Measurements from ENCODE around the gene EPO. TPM values are rescaled to one million over a fixed set of nuclear protein-coding genes. Genes with fewer than 3 reads are reported as not detected.
A peak's percentile ranks its signal among the peaks of the same experiment; 100 is the strongest.

EPO gene
- total and polyA plus RNA-seq, 10 donors: 0.06 to 0.42 (median 0.19) TPM; not detected in 6

GRCh38 chr7:100686201-100686821, 34.0 kb upstream of the EPO start:
- Histone ChIP-seq H3K36me3 (peaks cover 0 to 89% (median 78%) of the 10 kb centered on the region in 6 donors), H3K27ac (no peak overlapping the region), H3K9me3 (no peaks in the 10 kb centered on the region), H3K4me3 (no peak overlapping the region), H3K4me1 (peaks cover 17 to 40% (median 26%) of the 10 kb centered on the region in 6 donors), H3K27me3 (replicated peaks in 1 of 7) (no peaks in the 10 kb centered on the region)
- no peak for DNase-seq
- intact Hi-C loops (cut with DNase I; ENCODE audit: low total_unique reads): no loop called here
- WGBS, 5 donors: 85 to 90% (median 89%) methylated on average over 32 to 33 of the region's 33 CpGs
- TF ChIP-seq POLR2AphosphoS5 (IDR thresholded peaks at IDR 0.05): peak in 2 of 3 donors; percentile 17 to 39
- TF ChIP-seq, protein P1, sequence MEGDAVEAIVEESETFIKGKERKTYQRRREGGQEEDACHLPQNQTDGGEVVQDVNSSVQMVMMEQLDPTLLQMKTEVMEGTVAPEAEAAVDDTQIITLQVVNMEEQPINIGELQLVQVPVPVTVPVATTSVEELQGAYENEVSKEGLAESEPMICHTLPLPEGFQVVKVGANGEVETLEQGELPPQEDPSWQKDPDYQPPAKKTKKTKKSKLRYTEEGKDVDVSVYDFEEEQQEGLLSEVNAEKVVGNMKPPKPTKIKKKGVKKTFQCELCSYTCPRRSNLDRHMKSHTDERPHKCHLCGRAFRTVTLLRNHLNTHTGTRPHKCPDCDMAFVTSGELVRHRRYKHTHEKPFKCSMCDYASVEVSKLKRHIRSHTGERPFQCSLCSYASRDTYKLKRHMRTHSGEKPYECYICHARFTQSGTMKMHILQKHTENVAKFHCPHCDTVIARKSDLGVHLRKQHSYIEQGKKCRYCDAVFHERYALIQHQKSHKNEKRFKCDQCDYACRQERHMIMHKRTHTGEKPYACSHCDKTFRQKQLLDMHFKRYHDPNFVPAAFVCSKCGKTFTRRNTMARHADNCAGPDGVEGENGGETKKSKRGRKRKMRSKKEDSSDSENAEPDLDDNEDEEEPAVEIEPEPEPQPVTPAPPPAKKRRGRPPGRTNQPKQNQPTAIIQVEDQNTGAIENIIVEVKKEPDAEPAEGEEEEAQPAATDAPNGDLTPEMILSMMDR (IDR thresholded peaks at IDR 0.05 in 8 of 11, conservative IDR thresholded peaks at IDR 0.05 in 3 of 11): no peak
- TF ChIP-seq POLR2A (IDR thresholded peaks at IDR 0.05): no peak

GRCh38 chr7:100686822-100687211, 33.5 kb upstream of the EPO start:
- intact Hi-C loops (cut with DNase I; ENCODE audit: low total_unique reads): no loop called here
- H3K27ac ChIP-seq: no peak overlapping the region
- WGBS, 5 donors: 92 to 96% (median 93%) methylated on average over 15 to 17 of the region's 17 CpGs
- no peaks in the 10 kb centered on the region for H3K27me3 ChIP-seq (replicated peaks in 1 of 7)
- H3K4me1 ChIP-seq: peaks cover 22 to 41% (median 31%) of the 10 kb centered on the region in 6 donors
- DNase-seq: no peak
- TF ChIP-seq POLR2AphosphoS5 (IDR thresholded peaks at IDR 0.05) (peak in 1 of 3 donors; percentile 3), POLR2A (IDR thresholded peaks at IDR 0.05) (no peak)
- no peak overlapping the region for H3K4me3 ChIP-seq
- no peaks in the 10 kb centered on the region for H3K9me3 ChIP-seq
- H3K36me3 ChIP-seq: peaks cover 0 to 84% (median 73%) of the 10 kb centered on the region in 6 donors

DNA sequence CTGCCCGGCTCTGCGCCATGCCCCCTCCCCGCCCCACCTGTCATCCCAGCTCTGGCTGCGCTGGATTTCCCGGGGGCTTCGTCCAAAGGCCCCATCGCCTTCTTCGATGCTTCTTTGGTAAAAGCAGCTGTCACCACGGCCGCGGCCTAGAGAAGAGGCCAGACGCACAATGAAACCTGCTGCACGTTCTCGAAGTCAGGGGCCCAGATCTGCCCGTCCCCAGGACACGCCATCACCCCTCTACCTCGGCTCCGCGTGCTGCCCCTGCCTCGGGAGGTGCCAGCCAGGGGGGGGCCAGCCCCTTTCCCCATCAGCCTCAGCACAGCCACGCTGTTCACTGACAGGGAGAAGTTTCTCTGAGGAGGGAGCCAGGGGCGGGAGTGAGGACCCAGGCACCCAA, 33.0 kb upstream of the EPO start:
- no peak for DNase-seq
- WGBS, 5 donors: 90 to 96% (median 92%) methylated on average over 17 to 22 of the region's 22 CpGs
- Histone ChIP-seq H3K27ac (no peak overlapping the region), H3K4me3 (no peak overlapping the region), H3K4me1 (peaks cover 26 to 45% (median 36%) of the 10 kb centered on the region in 6 donors), H3K27me3 (replicated peaks in 1 of 7) (no peaks in the 10 kb centered on the region), H3K9me3 (no peaks in the 10 kb centered on the region), H3K36me3 (peaks cover 0 to 80% (median 68%) of the 10 kb centered on the region in 6 donors)
- intact Hi-C loops (cut with DNase I; ENCODE audit: low total_unique reads): no loop called here
- TF ChIP-seq, protein P1 (IDR thresholded peaks at IDR 0.05 in 8 of 11, conservative IDR thresholded peaks at IDR 0.05 in 3 of 11): no peak
- TF ChIP-seq POLR2AphosphoS5 (IDR thresholded peaks at IDR 0.05) (no peak), POLR2A (IDR thresholded peaks at IDR 0.05) (no peak)

GRCh38 chr7:100687751-100688300, 32.4 kb upstream of the EPO start:
- TF ChIP-seq POLR2A (IDR thresholded peaks at IDR 0.05) (no peak), POLR2AphosphoS5 (IDR thresholded peaks at IDR 0.05) (peak in 1 of 3 donors; percentile 17)
- TF ChIP-seq, protein P1 (IDR thresholded peaks at IDR 0.05 in 8 of 11, conservative IDR thresholded peaks at IDR 0.05 in 3 of 11): no peak
- Histone ChIP-seq H3K36me3 (peaks cover 0 to 74% (median 63%) of the 10 kb centered on the region in 6 donors), H3K9me3 (no peaks in the 10 kb centered on the region), H3K27me3 (replicated peaks in 1 of 7) (no peaks in the 10 kb centered on the region), H3K4me1 (peaks cover 32 to 51% (median 42%) of the 10 kb centered on the region in 6 donors), H3K27ac (peak overlapping the region in 2 of 8 donors; percentile 11 to 13), H3K4me3 (no peak overlapping the region)
- no peak for DNase-seq
- intact Hi-C loops (cut with DNase I; ENCODE audit: low total_unique reads): no loop called here
- 80 to 90% (median 85%) methylated on average over 23 to 25 of the region's 25 CpGs for WGBS, 5 donors
